ENCODE results near the gene MACROH2A1.

The MACROH2A1 gene

GRCh38 chr5:135329066-135329912 lies 69.7 kb downstream of the MACROH2A1 start:
- no peak for DNase-seq

GRCh38 chr5:135328128-135328687 lies 70.8 kb downstream of the MACROH2A1 start:
- no peak for DNase-seq

- DNase-seq: no peak
Observed at GRCh38 chr5:135327429-135328127, 71.5 kb downstream of the MACROH2A1 start.

GRCh38 chr5:135326296-135327254 lies 72.5 kb downstream of the MACROH2A1 start:
- no peak for DNase-seq

GRCh38 chr5:135324897-135325650 lies 74.0 kb downstream of the MACROH2A1 start:
- no peak for DNase-seq

- DNase-seq: no peak
Observed at GRCh38 chr5:135324160-135324559, 74.9 kb downstream of the MACROH2A1 start.

GRCh38 chr5:135323701-135324132 lies 75.3 kb downstream of the MACROH2A1 start:
- DNase-seq: no peak

GRCh38 chr5:135323227-135323626 lies 75.8 kb downstream of the MACROH2A1 start:
- no peak for DNase-seq

- no peak for DNase-seq
Observed at GRCh38 chr5:135322744-135323143, 76.3 kb downstream of the MACROH2A1 start.

GRCh38 chr5:135322271-135322670 lies 76.8 kb downstream of the MACROH2A1 start:
- no peak for DNase-seq

GRCh38 chr5:135320718-135321484 lies 78.1 kb downstream of the MACROH2A1 start:
- no peak for DNase-seq

GRCh38 chr5:135319928-135320606 lies 79.0 kb downstream of the MACROH2A1 start:
- DNase-seq: no peak

GRCh38 chr5:135319458-135319857 lies 79.6 kb downstream of the MACROH2A1 start:
- DNase-seq: no peak

- no peak for DNase-seq
Observed at GRCh38 chr5:135318924-135319323, 80.1 kb downstream of the MACROH2A1 start.

- no peak for DNase-seq
Observed at GRCh38 chr5:135318037-135318436, 81.0 kb downstream of the MACROH2A1 start.

GRCh38 chr5:135317286-135317685 lies 81.7 kb downstream of the MACROH2A1 start:
- no peak for DNase-seq

GRCh38 chr5:135315386-135315785 lies 83.6 kb downstream of the MACROH2A1 start:
- no peak for DNase-seq

- no peak for DNase-seq
Observed at GRCh38 chr5:135313946-135314345, 85.1 kb downstream of the MACROH2A1 start.

- no peak for DNase-seq
Observed at GRCh38 chr5:135313405-135313804, 85.6 kb downstream of the MACROH2A1 start.

GRCh38 chr5:135312255-135312935 lies 86.6 kb downstream of the MACROH2A1 start:
- DNase-seq: no peak
